Activated CD8-positive, alpha-beta memory T cell treated with anti-CD3 and anti-CD28 coated beads, Interleukin-2, amount 50 U/mL, for 24 hours (primary cell): ENCODE results near the gene SPATA13.

Experiments used
- DNase-seq: peaks from one replicate; pipeline ENCODE4 v3.0.0-alpha.2; 2020; ENCODE audit errors: extremely low read depth

The SPATA13 gene

GRCh38 chr13:24141333-24141910 lies 19.1 kb upstream of the SPATA13 start:
- no peak for DNase-seq

- no peak for DNase-seq
Measured at GRCh38 chr13:24142453-24142852, 18.1 kb upstream of the SPATA13 start.

DNA sequence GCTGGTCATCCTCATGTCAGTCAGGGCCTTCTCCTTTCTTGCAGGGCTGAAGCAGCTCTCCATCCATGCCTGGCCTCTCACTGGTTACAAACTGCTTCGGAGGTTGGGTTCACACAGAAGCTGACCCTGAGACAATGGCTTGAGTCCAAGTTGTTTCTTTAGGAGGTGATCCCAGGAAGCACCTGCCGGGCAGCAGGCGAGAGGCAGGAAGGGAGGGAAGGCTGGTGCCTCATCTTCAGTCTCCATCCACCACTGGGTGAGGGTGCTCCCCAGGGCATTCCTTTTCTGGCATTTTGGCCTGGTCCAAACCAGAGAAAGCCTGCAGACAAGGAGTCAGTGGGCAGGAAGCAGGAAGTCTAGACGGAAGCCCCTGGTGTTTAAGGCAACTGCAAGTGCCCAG lies 17.6 kb upstream of the SPATA13 start:
- no peak for DNase-seq

GRCh38 chr13:24145240-24145639 lies 15.3 kb upstream of the SPATA13 start:
- no peak for DNase-seq

GRCh38 chr13:24145674-24146073 lies 14.8 kb upstream of the SPATA13 start:
- no peak for DNase-seq

GRCh38 chr13:24146961-24147569 lies 13.5 kb upstream of the SPATA13 start:
- no peak for DNase-seq

- no peak for DNase-seq
Measured at GRCh38 chr13:24147570-24147963, 13.0 kb upstream of the SPATA13 start.

DNA sequence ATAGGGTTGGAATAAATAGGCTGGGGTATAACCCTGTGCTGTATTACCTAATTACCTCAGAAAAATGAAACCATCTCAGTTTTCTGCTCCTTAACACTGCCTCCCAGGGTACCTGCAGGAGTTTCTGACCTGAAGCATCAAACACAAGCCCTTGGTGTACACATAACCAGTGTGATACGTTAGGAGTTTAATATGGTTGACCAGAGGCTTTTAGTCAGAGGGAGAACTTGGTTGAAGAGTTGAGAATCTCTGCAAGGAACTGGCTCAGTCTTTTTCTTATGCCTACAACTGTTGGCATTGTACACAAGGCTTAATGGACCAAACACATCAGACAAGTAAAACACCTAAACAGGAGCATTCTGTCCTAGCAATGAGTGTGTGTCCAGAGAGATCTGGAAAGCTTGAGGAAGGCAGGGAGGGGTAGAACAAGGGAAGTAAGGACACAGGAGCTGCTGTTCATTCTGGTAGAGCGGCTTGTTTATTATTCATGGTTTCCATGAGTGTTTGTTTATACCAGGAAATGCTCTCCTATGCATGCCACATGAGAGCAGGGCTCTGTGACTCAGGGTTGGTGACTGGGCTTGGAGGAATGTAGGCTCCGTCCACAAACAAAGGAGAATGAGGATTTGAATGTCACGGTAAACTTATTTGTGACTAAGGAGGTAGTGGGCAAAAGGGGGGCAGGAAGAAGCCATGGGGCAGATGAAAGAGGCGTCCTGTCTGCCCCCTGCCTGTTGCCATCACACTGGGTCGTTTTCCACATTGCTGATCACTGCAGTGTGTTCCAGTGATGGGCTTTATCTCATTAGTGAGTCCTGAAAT lies 11.9 kb upstream of the SPATA13 start:
- no peak for DNase-seq

- no peak for DNase-seq
Measured at GRCh38 chr13:24149246-24150032, 11.1 kb upstream of the SPATA13 start.

- no peak for DNase-seq
Measured at GRCh38 chr13:24150572-24150971, 9.9 kb upstream of the SPATA13 start.

DNA sequence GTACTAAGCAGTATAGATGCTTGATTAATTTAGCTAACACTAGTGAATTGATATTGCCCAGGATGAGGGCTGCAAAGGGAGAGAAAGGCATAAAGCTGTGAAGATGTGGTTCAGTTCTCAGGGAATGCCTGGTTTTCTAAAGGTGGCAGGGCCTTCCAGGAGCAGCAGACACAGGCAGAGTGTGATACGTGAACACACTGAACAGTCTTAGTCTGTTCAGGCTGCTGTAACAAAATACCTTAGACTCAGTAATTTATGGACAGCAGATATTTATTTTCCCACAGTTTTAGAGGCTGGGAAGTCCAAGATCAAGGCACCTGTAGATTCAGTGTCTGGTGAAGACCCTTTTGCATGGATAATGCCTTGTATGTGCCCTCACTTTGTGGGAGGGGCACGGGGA lies 8.7 kb upstream of the SPATA13 start:
- DNase-seq: no peak

- no peak for DNase-seq
Measured at GRCh38 chr13:24152292-24153214, 8.0 kb upstream of the SPATA13 start.

- DNase-seq: no peak
Measured at GRCh38 chr13:24153347-24153746, 7.2 kb upstream of the SPATA13 start.

- no peak for DNase-seq
Measured at GRCh38 chr13:24153979-24154701, 6.4 kb upstream of the SPATA13 start.

DNA sequence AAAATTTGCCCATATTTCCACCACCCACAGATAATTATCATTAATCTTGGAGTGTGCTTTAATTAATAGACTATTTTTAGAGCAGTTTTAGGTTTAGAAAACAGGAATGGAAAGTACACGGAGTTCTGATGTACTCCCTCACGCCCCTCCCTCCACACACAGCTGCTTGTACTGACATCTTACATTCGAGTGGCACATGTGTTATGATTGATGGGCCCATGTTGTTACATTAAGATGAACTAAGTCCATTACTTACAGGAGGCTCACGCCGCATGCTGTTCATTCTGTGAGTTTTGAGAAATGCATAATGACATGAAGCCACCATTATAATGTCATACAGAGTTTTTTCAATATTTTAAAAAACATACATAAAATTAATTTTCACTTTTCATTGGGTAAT lies 1.2 kb upstream of the SPATA13 start:
- DNase-seq: no peak

DNA sequence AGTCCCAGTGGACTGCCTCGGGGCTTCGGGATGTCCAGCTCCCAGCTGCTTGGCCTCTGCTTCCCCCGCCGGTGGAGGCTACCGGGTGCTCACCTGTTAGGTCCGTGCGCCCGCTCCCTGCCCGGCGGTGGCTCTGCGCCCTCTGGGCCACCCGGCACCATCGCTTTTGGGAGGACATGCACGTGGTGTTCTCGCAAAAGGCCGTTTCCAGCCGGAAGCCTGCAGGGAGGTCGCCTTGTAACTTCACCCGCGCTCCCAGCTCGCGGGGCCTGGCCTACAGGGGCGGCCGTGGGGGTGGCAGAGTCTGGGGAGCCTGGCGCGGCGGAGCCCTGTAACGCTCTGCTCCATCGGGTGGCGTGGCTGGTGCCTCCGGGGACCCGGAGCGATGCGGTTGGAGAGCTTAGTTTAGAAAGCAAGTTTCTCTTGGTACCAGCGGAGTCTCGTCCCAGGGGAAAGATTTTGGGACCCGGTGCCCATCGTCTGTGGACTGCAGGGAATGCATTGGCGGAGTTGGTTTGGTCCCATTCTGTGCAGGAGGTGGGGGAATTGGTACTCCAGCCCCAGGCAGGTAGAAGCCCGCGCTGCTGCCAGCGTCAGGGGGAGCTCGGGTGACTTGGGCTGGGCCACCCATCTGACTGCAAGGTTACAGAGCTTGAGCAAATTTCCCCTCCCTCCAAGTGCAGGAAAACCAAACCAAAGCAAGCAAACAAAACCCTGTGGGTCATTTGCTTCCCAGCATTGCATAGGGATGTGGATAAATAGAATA lies 673 bp downstream of the SPATA13 start:
- DNase-seq: peak; percentile 1

DNA sequence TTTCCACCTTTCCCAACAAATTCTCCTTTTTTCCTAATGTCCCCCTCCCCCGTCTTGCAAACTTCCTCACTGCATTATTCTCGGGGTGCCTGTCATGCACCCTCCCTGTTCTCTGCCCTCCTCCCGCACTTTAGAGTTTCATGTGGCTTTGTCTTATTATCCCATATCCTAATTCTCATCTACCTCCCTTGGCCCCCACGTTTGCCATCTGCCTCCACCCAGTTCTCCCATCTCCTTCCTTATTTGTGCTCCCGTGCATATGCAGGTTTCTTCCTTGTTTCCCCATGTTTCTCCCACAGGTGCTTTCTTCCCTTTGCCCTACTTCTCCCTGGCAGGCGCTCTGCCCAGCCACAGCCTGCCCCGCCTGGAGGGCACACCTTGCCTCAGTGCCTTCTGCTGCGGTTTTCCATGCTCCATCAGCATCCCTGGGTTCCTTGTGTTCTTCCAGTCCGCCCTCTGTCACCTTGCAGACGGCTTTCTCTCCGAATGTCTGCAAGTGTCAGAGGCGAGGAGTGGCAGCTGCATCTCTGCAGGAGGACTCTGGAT lies 1.5 kb downstream of the SPATA13 start:
- DNase-seq: no peak

- DNase-seq: no peak
Measured at GRCh38 chr13:24162604-24163003, 2.1 kb downstream of the SPATA13 start.

DNA sequence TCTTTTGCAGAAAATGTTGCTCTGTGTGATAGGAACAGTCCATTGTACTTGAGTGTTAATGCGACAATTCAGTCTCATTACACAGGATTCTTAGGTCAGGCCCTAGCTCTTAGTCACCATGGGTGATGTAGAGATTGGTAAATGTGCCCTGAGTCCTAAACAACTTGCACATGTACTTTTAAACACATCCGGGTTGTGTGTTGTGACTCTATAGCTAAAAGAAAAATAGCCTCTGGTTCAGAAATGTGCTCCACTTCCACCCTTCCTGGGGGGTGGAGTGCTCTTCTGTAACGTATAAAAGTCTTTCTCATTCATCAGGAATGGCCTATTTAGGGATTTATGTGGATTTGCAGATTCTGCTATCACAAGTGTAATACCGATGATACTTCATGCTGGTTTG lies 5.2 kb downstream of the SPATA13 start:
- no peak for DNase-seq

GRCh38 chr13:24166561-24166960 lies 6.0 kb downstream of the SPATA13 start:
- no peak for DNase-seq
